ENCODE results near the gene STARD10. TPM values are rescaled to one million over a fixed set of nuclear protein-coding genes. Genes with fewer than 3 reads are reported as not detected.
A peak's percentile ranks its signal among the peaks of the same experiment; 100 is the strongest.

Gene STARD10
- total and polyA plus RNA-seq, 2 donors from 2014 or later, result 40.7 to 127 TPM

DNA sequence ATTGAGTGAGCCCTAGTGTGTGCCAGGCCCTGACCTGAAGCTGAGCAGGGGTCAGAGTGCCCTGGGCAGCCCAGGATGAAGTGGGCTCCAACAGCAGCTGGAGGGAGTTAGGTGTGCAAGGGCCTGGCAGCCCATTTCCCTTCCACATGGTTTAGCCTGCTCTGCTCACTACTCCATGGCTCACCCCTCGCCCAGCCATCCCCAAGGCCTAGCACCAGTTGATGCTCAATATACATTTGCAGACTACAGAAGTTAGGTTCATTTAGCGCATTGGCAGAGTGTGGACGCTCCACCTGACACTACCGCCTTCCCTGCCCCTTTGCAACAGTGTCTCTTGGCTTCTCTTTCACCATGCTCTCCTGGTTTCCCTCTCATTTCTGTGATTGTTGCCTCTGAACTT lies 24.1 kb upstream of the STARD10 start:
- no peak overlapping the region for H3K9ac ChIP-seq (ENCODE audit: low read length in 3 of 3)
- DNase-seq, result no peak
- H3K36me3 ChIP-seq (ENCODE audit: control insufficient read depth in 2 of 3, insufficient read depth in 3 of 3, low read length in 3 of 3), result peaks cover 2 to 7% (median 6%) of the 10 kb centered on the region in 3 donors
- no peaks in the 10 kb centered on the region for H3K9me3 ChIP-seq (ENCODE audit: control insufficient read depth in 2 of 3, insufficient read depth in 1 of 3, low read length in 3 of 3)
- no peaks in the 10 kb centered on the region for H3K27me3 ChIP-seq (ENCODE audit: control insufficient read depth, insufficient read depth, low read length)
- H3K27ac ChIP-seq (ENCODE audit: low read depth in 2 of 2, low read length in 2 of 2), result no peak overlapping the region
- TF ChIP-seq, protein P1, sequence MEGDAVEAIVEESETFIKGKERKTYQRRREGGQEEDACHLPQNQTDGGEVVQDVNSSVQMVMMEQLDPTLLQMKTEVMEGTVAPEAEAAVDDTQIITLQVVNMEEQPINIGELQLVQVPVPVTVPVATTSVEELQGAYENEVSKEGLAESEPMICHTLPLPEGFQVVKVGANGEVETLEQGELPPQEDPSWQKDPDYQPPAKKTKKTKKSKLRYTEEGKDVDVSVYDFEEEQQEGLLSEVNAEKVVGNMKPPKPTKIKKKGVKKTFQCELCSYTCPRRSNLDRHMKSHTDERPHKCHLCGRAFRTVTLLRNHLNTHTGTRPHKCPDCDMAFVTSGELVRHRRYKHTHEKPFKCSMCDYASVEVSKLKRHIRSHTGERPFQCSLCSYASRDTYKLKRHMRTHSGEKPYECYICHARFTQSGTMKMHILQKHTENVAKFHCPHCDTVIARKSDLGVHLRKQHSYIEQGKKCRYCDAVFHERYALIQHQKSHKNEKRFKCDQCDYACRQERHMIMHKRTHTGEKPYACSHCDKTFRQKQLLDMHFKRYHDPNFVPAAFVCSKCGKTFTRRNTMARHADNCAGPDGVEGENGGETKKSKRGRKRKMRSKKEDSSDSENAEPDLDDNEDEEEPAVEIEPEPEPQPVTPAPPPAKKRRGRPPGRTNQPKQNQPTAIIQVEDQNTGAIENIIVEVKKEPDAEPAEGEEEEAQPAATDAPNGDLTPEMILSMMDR (IDR thresholded peaks at IDR 0.05; ENCODE audit: borderline replicate concordance, extremely low read depth, insufficient read depth), result no peak
- no peak overlapping the region for H3K4me3 ChIP-seq (ENCODE audit: low read length in 3 of 3)
- H3K4me1 ChIP-seq (ENCODE audit: control insufficient read depth in 2 of 3, insufficient read depth in 2 of 3, low read depth in 1 of 3, low read length in 3 of 3), result peaks cover 0 to 19% (median 3%) of the 10 kb centered on the region in 3 donors
- intact Hi-C loops (cut with DNase I), result no loop called here
- FAIRE-seq, result no peak

DNA sequence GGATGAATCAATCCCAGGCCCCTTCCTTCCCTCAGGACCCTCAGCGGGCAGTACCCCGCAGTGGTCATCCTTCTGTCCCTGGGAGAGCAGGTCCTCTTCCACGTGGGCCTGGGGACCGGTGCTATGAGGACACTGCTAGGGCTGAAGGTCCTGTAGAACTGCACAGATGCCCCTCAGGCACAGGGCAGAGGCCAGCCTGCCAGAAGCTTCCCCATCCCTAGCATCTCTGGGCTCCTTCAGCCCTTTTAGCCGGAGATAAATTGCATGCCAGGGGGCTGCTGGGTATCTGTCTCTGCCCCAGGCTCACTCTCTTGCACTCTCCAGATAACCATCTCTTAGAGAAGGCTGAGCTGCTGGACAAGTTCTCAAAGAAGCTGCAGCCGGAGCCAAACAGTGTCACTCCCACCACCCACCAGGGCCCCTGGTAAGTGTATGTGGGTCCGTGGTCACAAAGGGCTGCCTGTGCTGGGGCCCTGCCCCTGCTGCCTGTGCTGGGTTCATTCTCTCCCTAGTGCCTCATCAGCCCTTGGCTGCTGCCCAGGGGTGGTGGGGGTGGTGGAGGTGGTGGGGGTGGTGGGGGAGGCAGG lies 22.6 kb upstream of the STARD10 start:
- Histone ChIP-seq H3K27me3 (ENCODE audit: control insufficient read depth, insufficient read depth, low read length) (no peaks in the 10 kb centered on the region), H3K9me3 (ENCODE audit: control insufficient read depth in 2 of 3, insufficient read depth in 1 of 3, low read length in 3 of 3) (no peaks in the 10 kb centered on the region), H3K36me3 (ENCODE audit: control insufficient read depth in 2 of 3, insufficient read depth in 3 of 3, low read length in 3 of 3) (peaks cover 2 to 7% (median 6%) of the 10 kb centered on the region in 3 donors), H3K9ac (ENCODE audit: low read length in 3 of 3) (no peak overlapping the region), H3K4me1 (ENCODE audit: control insufficient read depth in 2 of 3, insufficient read depth in 2 of 3, low read depth in 1 of 3, low read length in 3 of 3) (peaks cover 0 to 18% (median 9%) of the 10 kb centered on the region in 3 donors), H3K27ac (ENCODE audit: low read depth in 2 of 2, low read length in 2 of 2) (no peak overlapping the region), H3K4me3 (ENCODE audit: low read length in 3 of 3) (no peak overlapping the region)
- FAIRE-seq, result no peak
- DNase-seq, result no peak
- TF ChIP-seq, protein P1 (IDR thresholded peaks at IDR 0.05; ENCODE audit: borderline replicate concordance, extremely low read depth, insufficient read depth), result no peak
- intact Hi-C loops (cut with DNase I), result no loop called here

DNA sequence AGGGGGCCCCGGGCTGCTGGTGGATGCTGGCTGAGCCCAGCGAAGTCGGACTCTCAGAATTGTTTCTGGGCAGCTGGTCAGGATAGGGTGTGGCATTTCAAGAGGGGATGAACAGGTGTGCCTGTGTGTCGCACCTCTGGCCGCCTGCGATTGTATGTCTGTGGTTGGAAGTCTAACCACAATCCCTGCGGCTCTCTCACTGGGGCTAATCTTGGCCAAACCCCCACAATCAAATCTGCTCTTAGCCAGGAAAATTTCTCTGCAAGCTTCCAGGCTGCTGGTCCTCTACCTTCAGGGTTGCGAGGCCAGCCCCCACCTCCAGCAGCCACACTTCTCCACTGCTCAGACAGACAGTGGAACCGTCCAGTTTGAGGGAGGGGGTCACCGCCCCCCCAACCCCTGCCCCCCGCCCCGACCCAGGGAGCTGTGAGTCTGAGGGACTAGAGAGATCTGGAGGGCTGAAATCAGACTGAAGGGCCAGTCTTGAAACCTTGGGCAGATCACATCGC lies 21.3 kb upstream of the STARD10 start:
- H3K36me3 ChIP-seq (ENCODE audit: control insufficient read depth in 2 of 3, insufficient read depth in 3 of 3, low read length in 3 of 3), result peaks cover 2 to 7% (median 6%) of the 10 kb centered on the region in 3 donors
- TF ChIP-seq, protein P1 (IDR thresholded peaks at IDR 0.05; ENCODE audit: borderline replicate concordance, extremely low read depth, insufficient read depth), result no peak
- H3K27ac ChIP-seq (ENCODE audit: low read depth in 2 of 2, low read length in 2 of 2), result peak overlapping the region in 1 of 2 donors; percentile 94
- DNase-seq (no peak), FAIRE-seq (no peak)
- peaks cover 0 to 12% (median 9%) of the 10 kb centered on the region in 3 donors for H3K4me1 ChIP-seq (ENCODE audit: control insufficient read depth in 2 of 3, insufficient read depth in 2 of 3, low read depth in 1 of 3, low read length in 3 of 3)
- peak overlapping the region; percentile 65 to 95 (median 88) for H3K4me3 ChIP-seq (ENCODE audit: low read length in 3 of 3)
- peak overlapping the region; percentile 66 to 97 (median 85) for H3K9ac ChIP-seq (ENCODE audit: low read length in 3 of 3)
- H3K27me3 ChIP-seq (ENCODE audit: control insufficient read depth, insufficient read depth, low read length), result no peaks in the 10 kb centered on the region
- intact Hi-C loops (cut with DNase I), result no loop called here
- no peaks in the 10 kb centered on the region for H3K9me3 ChIP-seq (ENCODE audit: control insufficient read depth in 2 of 3, insufficient read depth in 1 of 3, low read length in 3 of 3)

Data from kidney (tissue), 14 donors.